Measurements from ENCODE around the gene RGP1.
A peak's percentile ranks its signal among the peaks of the same experiment; 100 is the strongest.

Gene RGP1

DNA sequence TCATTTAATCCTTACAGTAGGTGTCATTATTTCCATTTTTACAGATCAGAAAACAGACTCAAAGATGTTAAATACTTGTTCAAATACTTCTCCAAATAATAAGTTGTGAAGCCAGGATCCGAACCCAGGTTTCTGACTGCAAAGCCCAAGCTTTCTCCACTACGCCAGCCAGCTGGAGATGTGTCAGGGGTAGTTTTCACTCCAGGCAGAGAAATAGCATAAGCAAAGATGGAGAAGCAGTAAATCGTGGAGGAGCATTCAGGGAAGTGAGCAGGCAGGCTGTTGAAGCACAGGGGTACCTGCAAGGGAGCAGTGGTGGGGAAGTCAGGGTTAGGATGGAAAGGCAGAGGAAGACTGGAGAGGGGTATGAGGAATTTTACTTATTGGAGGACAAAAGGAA lies 20.0 kb upstream of the RGP1 start:
- no peak for TF ChIP-seq CTCF (IDR thresholded peaks at IDR 0.05; ENCODE audit: borderline replicate concordance, insufficient read depth, low read depth, low read length)
- H3K4me3 ChIP-seq (ENCODE audit: low read depth, low read length) = peak overlapping the region; percentile 94

DNA sequence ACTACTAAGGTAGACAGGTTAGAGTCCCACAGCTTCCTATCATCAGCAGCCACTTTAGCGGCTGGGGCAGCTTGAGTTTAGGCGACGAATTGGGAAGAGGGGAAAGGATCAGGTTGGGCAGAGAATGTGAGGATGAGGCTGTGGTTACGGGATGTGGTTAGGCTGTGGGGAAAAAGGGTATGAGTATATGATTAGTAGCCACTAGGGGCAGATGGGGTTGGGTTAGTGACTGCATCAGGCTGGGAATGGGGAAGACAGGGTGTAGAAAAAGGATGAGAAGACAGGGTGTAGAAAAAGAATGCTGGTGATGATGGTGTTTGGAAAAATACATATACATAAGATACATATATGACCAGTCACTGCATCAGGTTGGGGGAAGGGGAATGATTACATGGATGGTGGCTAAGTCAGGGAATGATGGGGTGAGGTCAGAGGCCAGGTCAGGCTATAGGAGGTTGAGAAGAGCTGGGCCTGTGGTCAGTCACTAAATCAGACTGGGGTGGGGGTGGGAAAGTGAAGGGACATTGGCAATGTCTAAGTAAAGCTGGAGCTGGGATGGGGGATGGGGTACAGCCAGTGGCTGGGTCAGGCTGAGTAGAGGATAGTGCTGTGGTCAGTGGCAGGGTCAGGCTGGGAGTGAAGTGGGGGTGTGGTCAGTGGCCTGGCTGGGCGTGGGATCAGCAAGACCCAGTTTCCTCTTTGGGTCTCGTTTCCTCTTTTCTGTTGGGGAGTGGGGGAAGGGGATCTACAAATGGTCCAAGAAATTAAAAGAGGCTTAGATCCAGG lies 19.2 kb upstream of the RGP1 start:
- TF ChIP-seq CTCF (IDR thresholded peaks at IDR 0.05; ENCODE audit: borderline replicate concordance, insufficient read depth, low read depth, low read length) = peak; percentile 51; the same call in 1 of the 2 replicates
- H3K4me3 ChIP-seq (ENCODE audit: low read depth, low read length) = peak overlapping the region; percentile 94

DNA sequence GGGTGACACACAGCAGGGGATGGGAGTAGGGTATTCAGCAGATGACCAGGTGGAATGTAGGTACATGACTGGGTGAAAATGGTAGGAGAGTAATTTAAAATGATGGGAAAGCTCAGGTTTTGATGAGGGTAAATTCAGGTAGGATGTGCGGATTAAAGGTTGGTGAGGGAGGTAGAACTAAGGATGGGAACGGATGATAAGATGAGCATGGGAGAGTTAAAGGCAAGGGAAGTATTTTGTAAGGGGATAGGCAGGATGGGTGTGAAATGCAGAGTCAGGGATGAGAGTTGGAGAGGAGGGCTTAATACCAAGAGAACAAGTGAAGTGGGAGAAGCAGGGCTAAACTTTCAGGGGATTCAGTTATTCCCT lies 18.6 kb upstream of the RGP1 start:
- peak overlapping the region; percentile 94 for H3K4me3 ChIP-seq (ENCODE audit: low read depth, low read length)
- no peak for TF ChIP-seq CTCF (IDR thresholded peaks at IDR 0.05; ENCODE audit: borderline replicate concordance, insufficient read depth, low read depth, low read length)

DNA sequence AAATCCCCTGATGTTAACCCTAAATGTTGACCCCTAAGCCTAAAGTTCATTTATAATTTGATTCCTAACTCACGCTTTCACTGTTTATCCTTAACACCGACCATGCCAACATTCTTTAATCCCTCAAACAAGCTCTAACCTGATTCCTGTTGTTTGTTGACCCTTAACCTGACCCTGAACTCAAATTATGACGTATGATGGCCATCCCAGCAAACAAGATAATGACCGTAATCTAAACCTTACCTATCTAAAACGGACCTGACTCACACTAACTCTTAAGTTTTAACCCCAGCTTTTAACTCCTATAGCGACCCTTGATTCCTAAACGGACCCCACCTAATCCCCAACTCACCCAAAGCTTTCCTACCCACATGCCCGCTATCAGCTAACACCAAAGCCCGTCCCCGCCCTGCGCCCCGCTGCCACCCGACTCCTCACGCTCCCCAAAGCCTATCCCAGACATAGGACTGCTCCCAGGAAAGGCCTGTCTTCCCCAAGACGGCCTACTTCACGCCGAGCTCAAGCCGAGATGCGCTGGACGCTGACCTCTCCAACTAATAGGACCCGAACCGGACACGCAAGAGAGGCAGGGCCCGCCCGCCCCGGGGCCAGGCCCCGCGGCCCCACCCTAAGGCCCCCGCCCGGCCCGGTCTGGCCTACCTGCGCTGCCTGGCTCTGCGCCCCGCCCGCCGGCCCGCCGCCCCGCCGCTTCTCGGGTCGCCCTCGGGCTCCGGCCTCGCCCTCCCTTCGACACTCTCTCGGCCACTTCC lies 17.5 kb upstream of the RGP1 start:
- peak overlapping the region; percentile 94 for H3K4me3 ChIP-seq (ENCODE audit: low read depth, low read length)

DNA sequence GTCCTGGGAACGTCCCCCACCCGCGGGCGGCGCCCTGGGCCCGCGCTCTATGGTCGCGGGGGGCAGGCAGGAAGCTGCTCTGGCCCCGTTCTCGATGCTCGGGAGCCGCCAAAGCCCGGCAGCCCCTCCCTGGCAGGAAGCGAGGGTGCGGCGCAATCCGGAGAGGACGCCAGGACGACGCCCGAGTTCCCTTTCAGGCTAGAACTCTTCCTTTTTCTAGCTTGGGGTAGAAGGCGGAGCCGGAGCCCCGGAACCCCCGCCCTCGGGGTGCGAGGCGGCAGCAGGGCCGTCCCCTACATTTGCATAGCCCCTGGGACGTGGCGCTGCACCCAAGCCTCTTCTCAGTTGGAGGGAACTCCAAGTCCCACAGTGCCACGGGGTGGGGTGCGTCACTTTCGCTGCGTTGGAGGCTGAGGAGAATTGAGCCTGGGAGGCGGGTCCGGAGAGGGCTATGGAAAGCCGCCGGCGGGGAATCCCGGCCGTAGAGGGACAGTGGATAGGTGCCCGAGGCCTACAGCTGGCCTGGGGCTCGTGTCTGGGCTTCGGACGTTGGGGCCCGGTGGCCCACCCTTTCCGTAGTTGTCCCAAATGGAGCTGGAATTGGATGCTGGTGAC lies 16.8 kb upstream of the RGP1 start, which contains the start of the genes CREB3 and TLN1:
TSS of gene CREB3 (plus strand) at position 482 of the 615 bp plus-strand sequence. CDS start at position 589, 107 bp downstream.
TSS of gene TLN1 (minus strand) at position 11 of the 615 bp plus-strand sequence. CDS start 6,501 bp downstream, outside the sequence.
- peak within 1 kb of the TSS; percentile 94 for H3K4me3 ChIP-seq (ENCODE audit: low read depth, low read length)
- TF ChIP-seq CTCF (IDR thresholded peaks at IDR 0.05; ENCODE audit: borderline replicate concordance, insufficient read depth, low read depth, low read length) = no peak

More for the DNA sequence above, 17.5 kb upstream of the RGP1 start:
- TF ChIP-seq CTCF (IDR thresholded peaks at IDR 0.05; ENCODE audit: borderline replicate concordance, insufficient read depth, low read depth, low read length) = no peak

GRCh38 chr9:35732800-35733541 lies 16.1 kb upstream of the RGP1 start:
- no peak for TF ChIP-seq CTCF (IDR thresholded peaks at IDR 0.05; ENCODE audit: borderline replicate concordance, insufficient read depth, low read depth, low read length)
- peak overlapping the region; percentile 94 for H3K4me3 ChIP-seq (ENCODE audit: low read depth, low read length)

Data from GM12875 (cell line).